Gastrocnemius medialis (tissue), 4 donors: ENCODE measurements around the gene PRMT7.

Source experiments
- CTCF ChIP-seq, 5 experiments: fragments of 450-650 bp in 3 of 5; fragments of 200-600 bp in 2 of 5; sonication (generic) in 2 of 5; IDR thresholded peaks in 4 of 5; conservative IDR thresholded peaks in 1 of 5; 1 replicate in 4 of 5; 2 replicates in 1 of 5; pipeline ENCODE4 v1.5.1; 2016 to 2019; ENCODE audit warnings: antibody characterized with exemption in 5 of 5, mild to moderate bottlenecking in 3 of 5, moderate library complexity in 3 of 5
- POLR2A ChIP-seq, 2 donors: fragments of 450-650 bp; IDR thresholded peaks; one replicate each; pipeline ENCODE4 v1.6.1; 2017; ENCODE audit warnings: antibody characterized with exemption in 2 of 2, mild to moderate bottlenecking in 2 of 2, moderate library complexity in 2 of 2

- TF ChIP-seq CTCF (IDR thresholded peaks at IDR 0.05 in 4 of 5, conservative IDR thresholded peaks at IDR 0.05 in 1 of 5) (no peak), POLR2A (IDR thresholded peaks at IDR 0.05) (no peak)
These were observed 61.0 kb downstream of the PRMT7 start for GRCh38 chr16:68371706-68372380.
